Upper lobe of left lung (tissue), 4 donors: Measurements from ENCODE around the gene SLC5A1.

Source experiments
- CTCF ChIP-seq, 6 experiments: fragments of 450-650 bp in 4 of 6; fragments of 200-600 bp in 2 of 6; sonication (generic) in 2 of 6; IDR thresholded peaks; one replicate each; pipeline ENCODE4 v1.5.1; 2016 to 2019; ENCODE audit warnings: antibody characterized with exemption in 6 of 6
- POLR2A ChIP-seq, 4 donors: fragments of 450-650 bp; IDR thresholded peaks; one replicate each; pipeline ENCODE4 v1.5.1; 2016 to 2017; ENCODE audit warnings: antibody characterized with exemption in 4 of 4, mild to moderate bottlenecking in 2 of 4

GRCh38 chr22:32122899-32123298 lies 79.8 kb downstream of the SLC5A1 start:
- TF ChIP-seq CTCF (IDR thresholded peaks at IDR 0.05) = no peak
- no peak for TF ChIP-seq POLR2A (IDR thresholded peaks at IDR 0.05)
